H1 (cell line): Measurements from ENCODE around the gene SMYD3. TPM values are rescaled to one million over a fixed set of nuclear protein-coding genes. Genes with fewer than 3 reads are reported as not detected.

Source experiments
- CTCF ChIA-PET: fragments of 300-600 bp; sonication (Branson Sonifier 250); formaldehyde crosslinking; loops from one replicate; lab custom pipeline; 2021; ENCODE audit not compliant: partially characterized antibody; lab: Charles Lee
- POLR2A ChIA-PET: fragments of 300-600 bp; sonication (Branson Sonifier 250); formaldehyde crosslinking; loops from one replicate; lab custom pipeline; 2021; ENCODE audit warnings: inconsistent platforms; ENCODE audit not compliant: partially characterized antibody; lab: Charles Lee
- DNase-seq, 2 experiments: peaks; one replicate each; pipeline versions ENCODE4 v3.0.0 to v3.0.0-alpha.2; 2010 to 2022; ENCODE audit warnings: low spot score in 2 of 2, low read depth in 1 of 2, mixed read lengths in 1 of 2
- FAIRE-seq: peaks from 2 replicates; lab custom pipeline; 2011; peaks lifted over from hg19 to GRCh38; lab: Jason Lieb, UNC
- H2AFZ ChIP-seq: 2 replicates; pipeline ENCODE4 v1.8.1; 2012; ENCODE audit warnings: low read length, inconsistent platforms
- H2AK5ac ChIP-seq: 2 replicates; pipeline ENCODE4 v1.6.1; 2013; ENCODE audit warnings: low read depth, low read length
- H2BK120ac ChIP-seq: replicated peaks from 2 replicates; pipeline ENCODE3; 2013; ENCODE audit warnings: low read depth, low read length, inconsistent platforms
- H2BK12ac ChIP-seq: 2 replicates; pipeline ENCODE4 v1.6.1; 2013; ENCODE audit warnings: low read depth, low read length
- H2BK15ac ChIP-seq: 2 replicates; pipeline ENCODE4 v1.6.1; 2013; ENCODE audit warnings: low read length
- H2BK20ac ChIP-seq: 2 replicates; pipeline ENCODE4 v1.6.1; 2013; ENCODE audit warnings: low read length
- H2BK5ac ChIP-seq: 2 replicates; pipeline ENCODE4 v1.6.1; 2013; ENCODE audit warnings: low read depth, low read length
- H3K14ac ChIP-seq: 2 replicates; pipeline ENCODE4 v1.6.1; 2013; ENCODE audit warnings: inconsistent platforms; ENCODE audit not compliant: insufficient read length
- H3K18ac ChIP-seq: 2 replicates; pipeline ENCODE4 v1.6.1; 2013; ENCODE audit warnings: low read length; ENCODE audit errors: extremely low read depth
- H3K23ac ChIP-seq: 2 replicates; pipeline ENCODE4 v1.6.1; 2013; ENCODE audit warnings: inconsistent platforms; ENCODE audit not compliant: insufficient read length
- H3K23me2 ChIP-seq: 2 replicates; pipeline ENCODE4 v1.6.1; 2013; ENCODE audit warnings: low read depth, low read length
- H3K27ac ChIP-seq: 2 replicates; pipeline ENCODE4 v1.6.1; 2011; ENCODE audit warnings: low read depth, low read length, inconsistent platforms
- H3K27me3 ChIP-seq, 4 experiments: replicated peaks in 1 of 4; 1 replicate in 1 of 4; 2 replicates in 3 of 4; pipeline versions ENCODE4 v1.6.1 to v1.8.1; 2011 to 2013; ENCODE audit warnings: low read length in 3 of 4, mild to moderate bottlenecking in 3 of 4, inconsistent platforms in 2 of 4, mixed read lengths in 2 of 4, moderate library complexity in 1 of 4; ENCODE audit not compliant: control insufficient read depth in 3 of 4, insufficient read depth in 3 of 4; ENCODE audit errors: extremely low read depth in 1 of 4
- H3K36me3 ChIP-seq, 4 experiments: 2 replicates each; pipeline versions ENCODE4 v1.6.1 to v1.8.1; 2011 to 2013; ENCODE audit warnings: mild to moderate bottlenecking in 4 of 4, low read length in 3 of 4, moderate library complexity in 2 of 4, control low read depth in 1 of 4, inconsistent platforms in 1 of 4; ENCODE audit not compliant: insufficient read depth in 4 of 4, control insufficient read depth in 2 of 4
- H3K4ac ChIP-seq: replicated peaks from 2 replicates; pipeline ENCODE3; 2013; ENCODE audit warnings: low read length, low read depth, mixed read lengths, inconsistent platforms; ENCODE audit not compliant: insufficient read length
- H3K4me1 ChIP-seq, 4 experiments: replicated peaks in 1 of 4; 1 replicate in 1 of 4; 2 replicates in 3 of 4; pipeline versions ENCODE4 v1.6.1 to v1.8.1; 2011 to 2013; ENCODE audit warnings: low read length in 3 of 4, inconsistent platforms in 2 of 4, mixed read lengths in 1 of 4; ENCODE audit not compliant: insufficient read depth in 4 of 4, control insufficient read depth in 3 of 4
- H3K4me2 ChIP-seq, 2 experiments: 2 replicates each; pipeline versions ENCODE4 v1.6.1 to v1.8.1; 2011 to 2013; ENCODE audit warnings: low read depth in 2 of 2, low read length in 2 of 2, control low read depth in 1 of 2, inconsistent platforms in 1 of 2, mild to moderate bottlenecking in 1 of 2; ENCODE audit not compliant: insufficient read depth in 1 of 2
- H3K4me3 ChIP-seq, 4 experiments: fragments of 200-600, 300-600 bp in 1 of 4; sonication (generic), shearing (Covaris generic), sonication (Bioruptor Twin) in 1 of 4; 2 replicates each; pipeline versions ENCODE4 v1.5.1 to v1.8.1; 2011 to 2016; ENCODE audit warnings: low read length in 4 of 4, low read depth in 3 of 4, control low read depth in 2 of 4, inconsistent platforms in 2 of 4, mild to moderate bottlenecking in 2 of 4, mixed read lengths in 1 of 4, moderate library complexity in 1 of 4; ENCODE audit not compliant: insufficient read depth in 2 of 4; ENCODE audit errors: extremely low read depth in 1 of 4
- H3K56ac ChIP-seq: replicated peaks from 2 replicates; pipeline ENCODE3; 2013; ENCODE audit warnings: low read depth, mild to moderate bottlenecking, mixed read lengths, low read length, inconsistent platforms; ENCODE audit not compliant: insufficient read length
- H3K79me1 ChIP-seq: 2 replicates; pipeline ENCODE4 v1.6.1; 2013; ENCODE audit warnings: low read depth, low read length, control low read depth
- H3K79me2 ChIP-seq, 2 experiments: 2 replicates each; pipeline versions ENCODE4 v1.6.1 to v1.8.1; 2012 to 2013; ENCODE audit warnings: low read length in 2 of 2, mild to moderate bottlenecking in 2 of 2, inconsistent platforms in 1 of 2; ENCODE audit not compliant: insufficient read depth in 2 of 2, control insufficient read depth in 1 of 2
- H3K9ac ChIP-seq, 4 experiments: replicated peaks in 1 of 4; 1 replicate in 1 of 4; 2 replicates in 3 of 4; pipeline versions ENCODE4 v1.6.1 to v1.8.1; 2011 to 2013; ENCODE audit warnings: low read depth in 3 of 4, low read length in 3 of 4, control low read depth in 2 of 4, mild to moderate bottlenecking in 2 of 4, moderate library complexity in 2 of 4, inconsistent platforms in 1 of 4; ENCODE audit errors: extremely low read depth in 1 of 4
- H3K9me3 ChIP-seq, 2 experiments: 2 replicates each; pipeline versions ENCODE4 v1.6.1 to v1.8.1; 2012 to 2013; ENCODE audit warnings: mild to moderate bottlenecking in 2 of 2, moderate library complexity in 2 of 2, control low read depth in 1 of 2, inconsistent platforms in 1 of 2, low read depth in 1 of 2, low read length in 1 of 2, mixed read lengths in 1 of 2; ENCODE audit not compliant: insufficient read depth in 2 of 2
- H4K20me1 ChIP-seq, 2 experiments: replicated peaks in 1 of 2; 2 replicates each; pipeline versions ENCODE3 to v1.8.1; 2011 to 2013; ENCODE audit warnings: inconsistent platforms in 2 of 2, low read length in 2 of 2, mild to moderate bottlenecking in 1 of 2; ENCODE audit not compliant: insufficient read depth in 2 of 2, control insufficient read depth in 1 of 2
- H4K5ac ChIP-seq: 2 replicates; pipeline ENCODE4 v1.6.1; 2013; ENCODE audit warnings: low read length, low read depth, mixed read lengths, inconsistent platforms; ENCODE audit not compliant: insufficient read length
- H4K8ac ChIP-seq: 2 replicates; pipeline ENCODE4 v1.8.0; 2013; ENCODE audit warnings: mild to moderate bottlenecking, moderate library complexity, low read length, inconsistent platforms; ENCODE audit not compliant: insufficient read depth; ENCODE audit errors: extremely low read depth
- H4K91ac ChIP-seq: replicated peaks from 2 replicates; pipeline ENCODE3; 2013; ENCODE audit warnings: low read length, mixed read lengths, inconsistent platforms; ENCODE audit not compliant: insufficient read length
- RFX5 ChIP-seq: IDR thresholded peaks from 2 replicates; pipeline ENCODE4 v1.6.1; 2011; ENCODE audit warnings: low read depth, low read length, improper control_type of control experiment, borderline replicate concordance
- SAP30 ChIP-seq: fragments of 300-600 bp; sonication (generic); IDR thresholded peaks from 2 replicates; pipeline ENCODE4 v1.7.1; 2012; ENCODE audit warnings: low read length, moderate library complexity, mild to moderate bottlenecking, inconsistent platforms; ENCODE audit not compliant: insufficient read depth, insufficient replicate concordance
- TBP ChIP-seq: IDR thresholded peaks from 2 replicates; pipeline ENCODE4 v1.6.1; 2011; ENCODE audit warnings: low read depth, low read length, improper control_type of control experiment
- WGBS, 2 experiments: shearing (Covaris generic) in 1 of 2; methylation state at CpG; one replicate each; pipeline versions ENCODE4 v1.1.6 to v1.1.7; 2013 to 2015; ENCODE audit warnings: low lambda C conversion rate in 2 of 2, mixed read lengths in 2 of 2, inconsistent platforms in 1 of 2, low coverage in 1 of 2, missing lambda C conversion rate in 1 of 2; ENCODE audit not compliant: insufficient replicate concordance in 2 of 2, insufficient coverage in 1 of 2, insufficient read length in 1 of 2; ENCODE audit errors: extremely low coverage in 1 of 2, missing lambda C conversion rate in 1 of 2; 5-methylcytosine and 5-hydroxymethylcytosine counted together
- polyA plus RNA-seq, 7 experiments: library from polyadenylated mRNA; depleted of rRNA in 3 of 7; stranded (reverse) in 5 of 7; unstranded in 2 of 7; fragments of >200 nt in 5 of 7; fragments of 200-250 nt in 2 of 7; gene quantifications; 1 replicate in 5 of 7; 2 replicates in 1 of 7; 4 replicates in 1 of 7; pipeline versions ENCODE4 v1.2.1 to v1.2.3, GENCODE V29; 2011 to 2013; ENCODE audit warnings: missing spikeins in 2 of 7, mixed read lengths in 2 of 7
- total RNA-seq: library from RNA; stranded (reverse); fragmentation: NEBNext Ultra II Directional; extraction: Animal tissue kit (Norgen Biotek cat#: 25700); gene quantifications from 2 replicates; pipeline ENCODE4 v1.2.1, GENCODE V29; 2021
- TF ChIP-seq, protein P1 (sequence below): IDR thresholded peaks from 2 replicates; pipeline ENCODE4 v1.6.1; 2011; ENCODE audit warnings: low read depth, mild to moderate bottlenecking, low read length; ENCODE audit not compliant: insufficient read depth
- TF ChIP-seq, protein P2 (sequence below): IDR thresholded peaks from 2 replicates; pipeline ENCODE4 v1.6.1; 2012; ENCODE audit warnings: inconsistent platforms

The SMYD3 gene
- total and polyA plus RNA-seq, 2 of the 8 experiments (the other 6 are each of a cell fraction or from before 2014, with no cell fraction given), result 17.3 to 25.4 TPM

DNA sequence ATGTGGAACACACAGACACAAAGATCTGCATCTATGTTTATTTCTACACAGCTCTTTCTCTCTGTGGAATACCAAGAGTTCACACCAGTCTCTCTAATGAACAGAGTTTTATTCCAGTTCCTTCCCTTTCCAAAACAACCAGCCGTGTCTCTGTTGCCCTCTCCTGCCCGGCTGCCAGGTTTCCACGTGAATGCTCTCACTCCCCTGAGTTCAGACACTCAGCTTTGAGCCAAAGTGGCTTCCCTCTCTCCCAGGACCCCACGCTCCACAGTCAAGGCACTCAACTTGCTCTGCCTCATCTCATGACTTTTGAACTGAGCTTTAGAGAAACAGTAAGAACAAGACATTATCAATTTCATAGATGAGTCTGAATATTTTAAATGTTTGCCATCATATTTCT is 488.9 kb downstream of the SMYD3 start:
- no peaks in the 10 kb centered on the region for H3K27me3 ChIP-seq
- no peak overlapping the region for H4K8ac ChIP-seq
- H3K79me1 ChIP-seq, result no peaks in the 10 kb centered on the region
- H3K14ac ChIP-seq, result no peak overlapping the region
- no peak overlapping the region for H2BK5ac ChIP-seq
- no peaks in the 10 kb centered on the region for H4K20me1 ChIP-seq
- no peak overlapping the region for H2BK15ac ChIP-seq
- H3K23ac ChIP-seq, result no peak overlapping the region
- WGBS, 2 experiments, result 90% methylated on average over 4 of the region's 4 CpGs; no CpG with 5 or more reads in 1 of the 2 experiments
- no peak overlapping the region for H2BK120ac ChIP-seq
- H3K36me3 ChIP-seq, result no peaks in the 10 kb centered on the region
- no peak overlapping the region for H3K27ac ChIP-seq
- H3K23me2 ChIP-seq, result no peaks in the 10 kb centered on the region
- no peak overlapping the region for H2BK20ac ChIP-seq
- no peak overlapping the region for H3K4me3 ChIP-seq
- H3K56ac ChIP-seq, result no peak overlapping the region
- H3K4me1 ChIP-seq, result no peaks in the 10 kb centered on the region
- H2BK12ac ChIP-seq, result no peak overlapping the region
- H3K4me2 ChIP-seq, result no peak overlapping the region
- H4K91ac ChIP-seq, result no peak overlapping the region
- DNase-seq, result no peak
- H3K79me2 ChIP-seq, result no peaks in the 10 kb centered on the region
- H2AFZ ChIP-seq, result no peak overlapping the region
- H3K9ac ChIP-seq, result no peak overlapping the region
- no peak overlapping the region for H3K18ac ChIP-seq
- H2AK5ac ChIP-seq, result no peak overlapping the region
- ChIA-PET POLR2A (interaction anchor here (0.6 kb wide), 1 partner anchor 249 kb away, joined by 3 read pairs; no protein-coding TSS in a partner anchor), CTCF (interaction anchor here (0.6 kb wide), 1 partner anchor 86 kb away, joined by 3 read pairs; no protein-coding TSS in a partner anchor)
- FAIRE-seq, result no peak
- H4K5ac ChIP-seq, result no peak overlapping the region
- TF ChIP-seq SAP30, result no peak
- TF ChIP-seq TBP, result no peak
- TF ChIP-seq, protein P1, sequence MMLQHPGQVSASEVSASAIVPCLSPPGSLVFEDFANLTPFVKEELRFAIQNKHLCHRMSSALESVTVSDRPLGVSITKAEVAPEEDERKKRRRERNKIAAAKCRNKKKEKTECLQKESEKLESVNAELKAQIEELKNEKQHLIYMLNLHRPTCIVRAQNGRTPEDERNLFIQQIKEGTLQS, result no peak
- TF ChIP-seq RFX5, result no peak
- TF ChIP-seq, protein P2, sequence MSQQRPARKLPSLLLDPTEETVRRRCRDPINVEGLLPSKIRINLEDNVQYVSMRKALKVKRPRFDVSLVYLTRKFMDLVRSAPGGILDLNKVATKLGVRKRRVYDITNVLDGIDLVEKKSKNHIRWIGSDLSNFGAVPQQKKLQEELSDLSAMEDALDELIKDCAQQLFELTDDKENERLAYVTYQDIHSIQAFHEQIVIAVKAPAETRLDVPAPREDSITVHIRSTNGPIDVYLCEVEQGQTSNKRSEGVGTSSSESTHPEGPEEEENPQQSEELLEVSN, result no peak
- H3K9me3 ChIP-seq, result no peaks in the 10 kb centered on the region
- no peak overlapping the region for H3K4ac ChIP-seq
